HepG2 (cell line): ENCODE measurements around the gene CRIM1. TPM values are rescaled to one million over a fixed set of nuclear protein-coding genes. Genes with fewer than 3 reads are reported as not detected.
A peak's percentile ranks its signal among the peaks of the same experiment; 100 is the strongest.

Source experiments
- ARID5B ChIP-seq: IDR thresholded peaks from 2 replicates; pipeline ENCODE4 v1.4.0; 2020; ENCODE audit warnings: mild to moderate bottlenecking, missing genetic modification reagents
- CREB1 ChIP-seq, 2 experiments: fragments of 450-650 bp in 1 of 2; IDR thresholded peaks; 2 replicates each; pipeline ENCODE4 v1.6.1; 2016 to 2017; ENCODE audit warnings: control low read depth in 1 of 2, mild to moderate bottlenecking in 1 of 2, missing compliant biosample characterization in 1 of 2, missing genetic modification characterization in 1 of 2
- FOXA1 ChIP-seq, 2 experiments: fragments of 450-650 bp in 1 of 2; sonication (generic) in 1 of 2; formaldehyde crosslinking in 1 of 2; IDR thresholded peaks; 2 replicates each; pipeline versions ENCODE4 v1.4.0 to v1.6.1; 2016 to 2020; ENCODE audit warnings: missing genetic modification reagents in 1 of 2
- FOXA3 ChIP-seq: IDR thresholded peaks from 2 replicates; pipeline ENCODE4 v1.6.1; 2016; ENCODE audit warnings: missing genetic modification reagents, missing compliant biosample characterization
- FOXM1 ChIP-seq: sonication (generic); formaldehyde crosslinking; IDR thresholded peaks from 2 replicates; pipeline ENCODE4 v1.5.0; 2020; ENCODE audit warnings: missing genetic modification reagents
- GABPA ChIP-seq, 2 experiments: IDR thresholded peaks; 2 replicates each; pipeline ENCODE4 v1.6.1; 2011 to 2016; ENCODE audit warnings: low read depth in 2 of 2, low read length in 1 of 2, missing biosample characterization in 1 of 2, missing genetic modification characterization in 1 of 2
- GATAD2A ChIP-seq: IDR thresholded peaks from 2 replicates; pipeline ENCODE4 v1.6.1; 2016
- HMG20A ChIP-seq: IDR thresholded peaks from 2 replicates; pipeline ENCODE4 v1.6.1; 2016; ENCODE audit warnings: borderline replicate concordance
- MEF2D ChIP-seq: sonication (generic); formaldehyde crosslinking; IDR thresholded peaks from 2 replicates; pipeline ENCODE4 v1.5.1; 2020; ENCODE audit warnings: mild to moderate bottlenecking, missing genetic modification reagents
- MIXL1 ChIP-seq: IDR thresholded peaks from 2 replicates; pipeline ENCODE4 v1.6.1; 2016
- MLX ChIP-seq: IDR thresholded peaks from 2 replicates; pipeline ENCODE4 v1.6.1; 2016
- NCOA2 ChIP-seq: sonication (generic); formaldehyde crosslinking; IDR thresholded peaks from 2 replicates; pipeline ENCODE4 v1.8.0; 2022; ENCODE audit warnings: inconsistent platforms
- NCOA5 ChIP-seq: sonication (generic); formaldehyde crosslinking; IDR thresholded peaks from 2 replicates; pipeline ENCODE4 v1.4.0; 2020; ENCODE audit warnings: missing genetic modification reagents
- PAF1 ChIP-seq: IDR thresholded peaks from 2 replicates; pipeline ENCODE4 v1.6.1; 2016; ENCODE audit warnings: missing genetic modification reagents, missing compliant biosample characterization
- POGZ ChIP-seq: sonication (generic); formaldehyde crosslinking; IDR thresholded peaks from 2 replicates; pipeline ENCODE4 v1.4.0; 2020; ENCODE audit warnings: mild to moderate bottlenecking, missing genetic modification reagents
- POLR2AphosphoS2 ChIP-seq: IDR thresholded peaks from 2 replicates; pipeline ENCODE4 v1.6.1; 2011; ENCODE audit warnings: low read depth, low read length, improper control_type of control experiment
- REL ChIP-seq: sonication (generic); formaldehyde crosslinking; conservative IDR thresholded peaks from 2 replicates; pipeline ENCODE4 v1.8.0; 2022; ENCODE audit warnings: mild to moderate bottlenecking, missing genetic modification reagents, moderate library complexity
- RXRB ChIP-seq: IDR thresholded peaks from 2 replicates; pipeline ENCODE4 v1.6.1; 2016; ENCODE audit warnings: borderline replicate concordance, missing genetic modification reagents, missing compliant biosample characterization
- SALL1 ChIP-seq: sonication (generic); formaldehyde crosslinking; IDR thresholded peaks from 2 replicates; pipeline ENCODE4 v1.8.0; 2022; ENCODE audit warnings: mild to moderate bottlenecking, missing genetic modification reagents
- SRF ChIP-seq: IDR thresholded peaks from 2 replicates; pipeline ENCODE4 v1.6.1; 2011; ENCODE audit warnings: mild to moderate bottlenecking, low read depth, low read length, moderate library complexity
- TOE1 ChIP-seq: sonication (generic); formaldehyde crosslinking; IDR thresholded peaks from 2 replicates; pipeline ENCODE4 v1.4.0; 2020; ENCODE audit warnings: mild to moderate bottlenecking, missing genetic modification reagents
- ZNF3 ChIP-seq: IDR thresholded peaks from 2 replicates; pipeline ENCODE4 v1.7.0; 2017; ENCODE audit warnings: inconsistent platforms
- ZNF513 ChIP-seq: sonication (generic); formaldehyde crosslinking; conservative IDR thresholded peaks from 2 replicates; pipeline ENCODE4 v1.5.0; 2020; ENCODE audit warnings: missing genetic modification reagents
- ZNF788 ChIP-seq: sonication (generic); formaldehyde crosslinking; IDR thresholded peaks from 2 replicates; pipeline ENCODE4 v1.5.0; 2020; ENCODE audit warnings: mild to moderate bottlenecking, missing genetic modification reagents, borderline replicate concordance
- ZNF839 ChIP-seq: sonication (generic); formaldehyde crosslinking; IDR thresholded peaks from 2 replicates; pipeline ENCODE4 v1.4.0; 2020; ENCODE audit warnings: missing genetic modification reagents, mild to moderate bottlenecking, borderline replicate concordance
- ZNF878 ChIP-seq: sonication (generic); formaldehyde crosslinking; IDR thresholded peaks from 2 replicates; pipeline ENCODE4 v1.8.1; 2023; ENCODE audit warnings: mild to moderate bottlenecking, missing genetic modification reagents, moderate library complexity
- polyA plus RNA-seq, 8 experiments: library from polyadenylated mRNA; depleted of rRNA in 3 of 8; stranded (reverse) in 7 of 8; unstranded in 1 of 8; fragments of >200 nt; fragmentation: Illumina TruSeq in 4 of 8; extraction: Trizol in 4 of 8; gene quantifications; 2 replicates each; pipeline versions ENCODE4 v1.2.1 to v1.2.3, GENCODE V29; 2011 to 2016; ENCODE audit warnings: low read depth in 4 of 8, missing spikeins in 1 of 8, mixed read lengths in 1 of 8; ENCODE audit not compliant: insufficient read depth in 1 of 8
- total RNA-seq, 5 experiments: library from RNA; depleted of rRNA; stranded (reverse); fragments of >200 nt; fragmentation: Illumina TruSeq; extraction: Trizol; gene quantifications; 2 replicates each; pipeline ENCODE4 v1.2.3, GENCODE V29; 2016; ENCODE audit warnings: low read depth in 1 of 5

The CRIM1 gene
- total and polyA plus RNA-seq, 2 of the 13 experiments (the other 11 are each of a cell fraction or from before 2014, with no cell fraction given) = 39.1 to 69.9 TPM

GRCh38 chr2:36371070-36371874 lies 15.7 kb downstream of the CRIM1 start (continued):
- no peak for TF ChIP-seq MLX (CRISPR knock-in tag)
- no peak for TF ChIP-seq MIXL1 (CRISPR knock-in tag)
- TF ChIP-seq ZNF513 (CRISPR knock-in tag) = no peak
- no peak for TF ChIP-seq CREB1 (IDR thresholded peaks at IDR 0.05)
- TF ChIP-seq CREB1 (CRISPR knock-in tag; IDR thresholded peaks at IDR 0.05) = 0 out of 2 replicates have a peak, but pooled peaks have one; percentile 29
- peak; percentile 58; the same call in 1 of the 2 replicates for TF ChIP-seq HMG20A (CRISPR knock-in tag)
- peak; percentile 46; the same call in 1 of the 2 replicates for TF ChIP-seq FOXA3 (CRISPR knock-in tag)
- TF ChIP-seq NCOA5 (CRISPR knock-in tag) = no peak
- 0 out of 2 replicates have a peak, but pooled peaks have one; percentile 27 for TF ChIP-seq POLR2AphosphoS2
- no peak for TF ChIP-seq FOXM1
- TF ChIP-seq SALL1 = peak; percentile 50; the same call in 1 of the 2 replicates
- no peak for TF ChIP-seq ZNF788 (CRISPR knock-in tag)
- no peak for TF ChIP-seq TOE1 (CRISPR knock-in tag)
- TF ChIP-seq GATAD2A = peak; percentile 67
- TF ChIP-seq NCOA2 (CRISPR knock-in tag) = 0 out of 2 replicates have a peak, but pooled peaks have one; percentile 15
- peak; percentile 39; the same call in 1 of the 2 replicates for TF ChIP-seq POGZ (CRISPR knock-in tag)
- 0 out of 2 replicates have a peak, but pooled peaks have one; percentile 52 for TF ChIP-seq MEF2D
- TF ChIP-seq ZNF839 (CRISPR knock-in tag) = no peak
- no peak for TF ChIP-seq PAF1 (CRISPR knock-in tag)
- TF ChIP-seq RXRB (CRISPR knock-in tag) = peak; percentile 70
- no peak for TF ChIP-seq ZNF3 (CRISPR knock-in tag)
- TF ChIP-seq REL (CRISPR knock-in tag) = no peak
- TF ChIP-seq ARID5B (CRISPR knock-in tag) = peak; percentile 78
- TF ChIP-seq SRF = peak; percentile 48; the same call in 1 of the 2 replicates
- no peak for TF ChIP-seq GABPA (IDR thresholded peaks at IDR 0.05; ENCODE audit: low read depth, low read length)
- TF ChIP-seq GABPA (CRISPR knock-in tag; IDR thresholded peaks at IDR 0.05; ENCODE audit: low read depth) = no peak
- TF ChIP-seq FOXA1 (IDR thresholded peaks at IDR 0.05) = no peak
- TF ChIP-seq FOXA1 (CRISPR knock-in tag; IDR thresholded peaks at IDR 0.05) = 0 out of 2 replicates have a peak, but pooled peaks have one; percentile 13
- no peak for TF ChIP-seq ZNF878 (CRISPR knock-in tag)
